HG03439 (cell line): Measurements from ENCODE around the gene GALNT12.

Experiments
- ATAC-seq: cut with Tn5 transposase; IDR thresholded peaks from one replicate; pipeline ENCODE4 v1.9.1; 2021; ENCODE audit warnings: mild to moderate bottlenecking, moderate library complexity; ENCODE audit not compliant: unreplicated experiment

Gene GALNT12

DNA sequence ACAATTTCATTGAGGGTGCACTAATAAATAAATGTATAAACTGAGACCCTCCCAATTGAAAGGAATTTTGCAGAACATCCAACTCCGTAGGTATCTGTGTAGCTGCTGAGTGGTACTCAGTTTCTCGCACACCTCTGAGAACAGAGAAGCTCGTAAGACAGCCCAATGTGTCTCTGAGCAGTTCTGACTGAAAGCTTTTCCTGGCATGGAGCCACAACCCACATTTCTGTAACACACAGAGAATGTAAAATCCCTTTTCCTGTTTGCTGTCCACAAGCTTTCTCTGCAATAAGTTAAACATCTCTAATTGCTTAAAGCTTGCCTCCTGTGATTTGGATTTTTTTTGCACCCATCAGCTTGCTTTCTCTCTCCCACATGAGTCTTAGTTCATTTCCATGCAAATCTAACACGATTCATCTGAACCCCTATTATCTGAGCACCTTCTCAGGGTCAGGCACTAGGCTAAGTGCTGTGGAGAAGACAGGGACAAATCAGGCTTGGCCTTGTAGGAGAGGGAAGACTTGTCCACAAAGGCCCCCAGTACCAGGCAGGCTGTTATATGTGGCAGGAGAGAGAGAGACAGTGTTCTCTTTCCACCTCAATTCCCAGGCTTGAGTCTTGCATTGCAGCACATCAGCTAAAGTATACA is 92.1 kb downstream of the GALNT12 start:
- no peak for ATAC-seq
